Stimulated activated CD8-positive, alpha-beta memory T cell treated with anti-CD3 and anti-CD28 coated beads, Interleukin-12 subunit alpha, Interleukin-12 subunit beta, amount 100 ng/mL, for 1 hour (primary cell): ENCODE measurements around the gene CFAP299.
A peak's percentile ranks its signal among the peaks of the same experiment; 100 is the strongest.
"Not testable (repeated sequence)": the region's sequence is repeated elsewhere in the genome, so short reads cannot be mapped to it uniquely, and the experiment has no call there.

Source experiments
- DNase-seq: peaks from one replicate; pipeline ENCODE4 v3.0.0-alpha.2; 2020; ENCODE audit warnings: low read depth

Gene CFAP299

GRCh38 chr4:80335554-80336358 lies at the start of gene CFAP299:
Gene CFAP299 (plus strand): TSS chr4:80335730.
- peak; percentile 13 for DNase-seq

- no peak for DNase-seq
Measured at GRCh38 chr4:80286451-80286850, 49.1 kb upstream of the CFAP299 start.

DNA sequence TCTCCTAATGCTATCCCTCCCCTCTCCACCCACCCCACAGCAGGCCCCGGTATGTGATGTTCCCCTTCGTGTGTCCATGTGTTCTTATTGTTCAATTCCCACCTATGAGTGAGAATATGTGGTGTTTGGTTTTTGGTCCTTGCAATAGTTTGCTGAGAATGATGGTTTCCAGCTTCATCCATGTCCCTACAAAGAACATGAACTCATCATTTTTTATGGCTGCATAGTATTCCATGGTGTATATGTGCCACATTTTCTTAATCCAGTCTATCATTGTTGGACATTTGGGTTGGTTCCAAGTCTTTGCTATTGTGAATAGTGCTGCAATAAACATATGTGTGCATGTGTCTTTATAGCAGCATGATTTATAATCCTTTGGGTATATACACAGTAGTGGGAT lies 44.9 kb upstream of the CFAP299 start:
- DNase-seq = not testable (repeated sequence)

- DNase-seq = no peak
Measured at GRCh38 chr4:80294206-80294605, 41.3 kb upstream of the CFAP299 start.

DNA sequence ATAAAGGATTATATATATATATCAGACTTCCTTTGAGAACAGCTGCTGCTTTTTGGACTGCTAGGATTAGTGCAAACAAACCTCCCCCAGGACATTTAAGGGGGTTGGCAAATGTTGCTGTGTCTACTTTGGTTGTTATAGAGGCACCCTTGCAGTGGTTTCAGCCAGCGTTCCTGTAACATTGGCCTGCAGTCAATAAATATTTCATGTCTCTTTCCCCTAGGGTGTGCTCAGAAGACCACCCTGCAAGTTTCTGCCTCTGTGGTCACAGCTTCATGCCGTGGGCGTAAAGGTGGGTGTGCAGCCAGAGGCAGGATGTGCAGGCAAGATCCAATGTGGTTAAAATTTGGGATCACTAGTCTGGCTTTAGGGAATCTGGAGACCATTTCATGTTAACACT lies 40.2 kb upstream of the CFAP299 start:
- no peak for DNase-seq

DNA sequence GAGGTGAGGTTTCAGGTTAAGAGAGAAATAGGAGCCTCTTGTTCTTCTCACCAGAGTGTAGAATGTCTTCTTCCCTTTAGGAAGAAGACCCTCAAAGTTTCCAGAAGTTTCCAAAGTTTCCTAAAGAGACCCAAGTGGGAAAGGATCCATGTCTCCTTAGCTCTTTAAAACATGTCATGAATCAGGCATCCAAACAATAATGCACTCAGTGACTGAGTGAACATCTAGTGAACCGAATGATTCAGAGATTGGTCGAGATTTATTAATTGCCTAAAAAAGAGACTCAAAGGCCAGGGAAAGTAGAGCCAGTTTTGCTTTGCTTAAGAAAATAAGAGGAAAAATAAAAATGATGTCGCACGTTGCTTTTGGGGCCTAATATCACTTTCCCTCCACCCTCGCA lies 39.7 kb upstream of the CFAP299 start:
- no peak for DNase-seq

GRCh38 chr4:80301884-80302283 lies 33.6 kb upstream of the CFAP299 start:
- no peak for DNase-seq

- no peak for DNase-seq
Measured at GRCh38 chr4:80302616-80303223, 32.8 kb upstream of the CFAP299 start.

DNA sequence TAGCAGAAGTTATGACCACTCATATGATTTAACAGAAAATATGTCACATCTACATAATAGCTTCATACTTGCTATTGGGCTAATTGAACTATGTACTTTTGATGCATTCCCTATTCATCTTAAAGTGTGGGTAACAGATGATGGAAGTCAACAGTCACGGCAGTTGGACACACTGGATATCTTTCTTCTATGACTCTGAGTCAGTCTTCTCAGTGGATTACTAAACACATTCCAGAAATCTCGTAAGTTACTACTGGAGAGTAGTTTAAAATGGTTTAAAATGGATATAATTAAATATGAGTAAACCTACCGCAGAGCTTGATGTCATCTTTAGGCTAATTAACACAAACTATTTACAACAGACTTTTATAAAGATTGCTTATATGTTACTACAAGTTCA lies 30.1 kb upstream of the CFAP299 start:
- no peak for DNase-seq

DNA sequence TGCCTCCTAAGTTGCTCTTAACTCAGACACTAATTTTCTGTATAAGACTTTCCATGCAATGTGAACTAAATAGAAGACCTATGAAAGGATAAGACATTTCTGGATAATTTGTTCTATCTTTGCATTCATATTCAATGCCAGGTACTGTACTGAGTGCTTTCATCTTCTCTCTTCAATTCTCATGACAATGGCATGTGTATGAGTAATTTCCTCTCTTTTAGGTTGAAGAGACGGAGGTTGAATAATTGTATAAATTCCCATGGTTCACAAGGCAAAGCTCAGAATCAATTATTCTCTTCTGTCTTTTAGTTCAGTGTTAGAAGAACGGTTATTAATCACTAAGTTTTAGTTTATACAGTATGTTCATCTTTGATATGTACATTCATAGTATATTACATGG lies 29.3 kb upstream of the CFAP299 start:
- DNase-seq = no peak

DNA sequence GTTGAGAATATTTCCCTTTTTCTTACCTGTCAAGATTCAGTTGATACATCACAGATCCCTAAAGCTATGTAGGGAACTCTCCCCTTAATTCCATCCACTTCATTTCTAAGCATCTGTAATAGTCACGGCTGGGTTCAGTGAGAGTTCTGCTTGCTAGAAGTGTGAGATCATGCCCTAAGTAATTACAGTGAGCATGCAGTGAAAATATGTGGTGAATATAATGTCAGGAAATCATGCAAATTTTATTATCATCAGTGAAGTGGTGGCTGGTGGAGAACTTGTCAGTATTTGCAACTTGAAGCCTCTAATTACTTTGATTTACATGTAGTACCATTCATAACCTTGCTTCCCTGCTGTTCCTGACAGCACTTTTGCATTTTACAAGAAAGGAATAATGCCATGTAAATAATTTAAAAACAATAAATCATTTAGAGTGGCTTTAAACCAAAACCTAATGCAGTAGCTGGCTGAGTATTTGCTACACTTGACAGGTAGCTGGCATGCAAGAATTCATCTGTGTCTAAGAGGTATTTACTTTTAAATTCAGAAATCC lies 28.3 kb upstream of the CFAP299 start:
- DNase-seq = no peak

DNA sequence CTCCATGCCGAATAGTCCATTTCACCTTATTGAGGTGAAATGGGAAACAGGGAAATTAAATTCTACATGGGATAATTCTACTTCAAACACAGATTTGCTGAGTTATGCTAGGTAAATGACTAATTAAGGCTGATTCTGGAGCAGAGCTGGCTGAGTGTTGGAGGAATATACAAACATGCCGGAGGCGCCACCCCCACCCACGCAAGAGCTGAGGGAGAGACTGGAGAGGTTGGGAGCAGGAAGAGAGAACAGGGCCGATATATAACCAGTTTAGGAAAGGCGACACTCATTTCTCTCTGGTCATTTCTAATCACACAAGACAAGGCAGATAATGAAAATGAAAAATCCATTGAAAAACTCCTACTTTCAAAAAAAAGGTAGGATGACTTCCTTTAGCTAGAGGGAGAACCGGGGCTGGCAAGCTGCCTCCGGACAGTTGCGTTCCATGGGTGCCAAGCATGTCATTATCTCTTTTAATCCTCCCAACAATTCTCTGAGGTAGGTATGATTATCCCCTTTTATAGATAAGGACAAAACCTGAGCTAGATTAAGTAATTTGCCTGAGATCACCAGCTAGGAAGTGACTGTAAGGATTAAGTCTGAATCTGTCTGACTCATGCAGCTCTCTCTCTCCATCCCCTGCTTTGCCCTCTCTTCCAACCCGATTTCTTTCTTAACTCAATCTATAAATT lies 27.6 kb upstream of the CFAP299 start:
- DNase-seq = no peak

GRCh38 chr4:80308466-80308822 lies 27.1 kb upstream of the CFAP299 start:
- no peak for DNase-seq

- DNase-seq = no peak
Measured at GRCh38 chr4:80309294-80310004, 26.1 kb upstream of the CFAP299 start.

GRCh38 chr4:80311130-80311529 lies 24.4 kb upstream of the CFAP299 start:
- DNase-seq = no peak

DNA sequence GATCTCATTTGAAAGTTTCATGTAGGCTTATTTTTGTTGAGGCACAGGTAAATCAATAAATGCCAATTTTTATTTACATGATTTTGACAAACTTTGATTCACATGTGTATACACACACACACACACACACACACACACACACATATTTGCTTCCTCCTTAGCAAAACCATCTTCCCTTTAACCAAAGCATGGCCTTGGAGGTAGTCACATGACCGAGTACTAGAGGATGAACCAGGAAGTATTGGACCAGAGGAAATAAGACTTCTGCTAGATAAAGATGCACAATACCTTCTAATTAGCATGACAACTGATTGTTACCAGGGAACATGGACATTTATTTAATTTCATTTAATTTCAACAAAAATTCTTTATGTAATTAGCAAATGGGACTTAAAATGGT lies 23.4 kb upstream of the CFAP299 start:
- DNase-seq = no peak

DNA sequence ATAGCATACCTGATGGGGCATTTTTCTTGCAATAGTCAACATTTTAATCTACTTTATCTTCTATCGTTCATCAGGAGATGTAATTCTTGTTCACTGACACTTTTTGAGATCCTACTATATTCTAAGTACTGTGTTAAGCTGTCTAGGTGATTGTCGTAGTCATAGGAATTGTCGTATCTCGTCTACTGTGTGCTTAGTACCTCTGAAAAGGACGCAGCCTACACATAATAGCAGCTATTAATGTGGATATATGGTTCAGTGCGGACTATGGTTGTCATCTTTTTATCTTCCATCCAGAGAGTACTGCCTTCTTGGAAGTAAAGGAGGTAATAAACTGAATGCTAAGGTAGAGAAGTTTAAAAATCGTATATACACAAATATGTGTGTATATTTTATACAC lies 21.9 kb upstream of the CFAP299 start:
- no peak for DNase-seq

GRCh38 chr4:80315848-80316247 lies 19.7 kb upstream of the CFAP299 start:
- DNase-seq = not testable (repeated sequence)

GRCh38 chr4:80321341-80321740 lies 14.2 kb upstream of the CFAP299 start:
- DNase-seq = no peak

DNA sequence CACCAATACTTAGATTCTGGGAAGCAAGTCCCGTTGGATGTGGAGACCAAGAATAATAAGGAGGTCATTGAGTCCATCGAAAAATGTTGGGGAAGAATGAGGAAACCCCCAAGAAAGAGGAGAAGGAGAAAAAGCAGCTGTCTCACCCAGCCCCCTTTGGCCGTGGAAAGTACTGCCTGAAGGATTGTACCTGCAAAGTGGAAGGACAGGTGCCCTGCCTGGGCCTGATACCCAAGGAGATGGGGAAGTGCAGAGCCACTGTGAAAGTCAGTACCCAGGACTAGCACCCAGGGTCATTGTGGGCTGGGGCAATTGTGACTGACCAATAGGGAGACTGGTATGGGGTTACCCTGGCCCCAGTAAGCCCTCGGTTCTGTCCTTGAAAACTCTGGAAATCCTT lies 13.8 kb upstream of the CFAP299 start:
- DNase-seq = no peak

DNA sequence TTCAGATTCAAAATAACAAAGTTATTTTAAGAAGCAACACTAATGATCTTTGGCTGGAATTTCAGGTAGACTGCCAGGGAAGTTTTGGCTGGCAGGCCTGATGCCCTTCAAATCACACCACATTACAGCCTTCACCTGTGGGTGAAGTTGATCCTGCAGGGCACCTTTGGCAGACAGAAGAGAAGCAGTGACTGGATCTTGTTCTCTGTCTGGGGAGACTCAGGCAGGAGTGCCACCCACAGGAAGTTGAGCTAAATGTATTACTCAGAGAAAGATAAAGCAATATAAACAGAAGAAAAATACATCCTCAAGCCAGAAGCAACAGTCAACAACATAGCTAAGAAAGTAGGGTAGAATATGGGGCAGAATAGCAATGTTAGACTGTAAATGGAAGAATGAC lies 12.8 kb upstream of the CFAP299 start:
- DNase-seq = no peak

GRCh38 chr4:80324171-80324570 lies 11.4 kb upstream of the CFAP299 start:
- DNase-seq = no peak
